NCI-H460 (cell line): ENCODE measurements around the gene GABARAPL1. TPM values are rescaled to one million over a fixed set of nuclear protein-coding genes. Genes with fewer than 3 reads are reported as not detected.
"Not testable (repeated sequence)": the region's sequence is repeated elsewhere in the genome, so short reads cannot be mapped to it uniquely, and the experiment has no call there.

Experiments
- DNase-seq: peaks from one replicate; pipeline ENCODE4 v3.0.0-alpha.2; 2016; ENCODE audit warnings: low read depth; ENCODE audit errors: extremely low read depth
- total RNA-seq: library from RNA; depleted of rRNA; stranded (reverse); fragments of >200 nt; shearing (Covaris generic); gene quantifications from 2 replicates; pipeline ENCODE4 v1.2.3, GENCODE V29; 2014

The GABARAPL1 gene
- total RNA-seq, 1 experiment from 2014 or later, result 42.7 TPM

GRCh38 chr12:10196210-10196609 is 16.5 kb upstream of the GABARAPL1 start:
- no peak for DNase-seq

- DNase-seq, result no peak
These were observed 14.8 kb upstream of the GABARAPL1 start for GRCh38 chr12:10197879-10198278.

GRCh38 chr12:10204495-10204894 is 8.2 kb upstream of the GABARAPL1 start:
- not testable (repeated sequence) for DNase-seq

- no peak for DNase-seq
These were observed 7.4 kb upstream of the GABARAPL1 start for GRCh38 chr12:10205220-10205807.

GRCh38 chr12:10207136-10207535 is 5.5 kb upstream of the GABARAPL1 start:
- no peak for DNase-seq

GRCh38 chr12:10210225-10210624 is 2.5 kb upstream of the GABARAPL1 start:
- no peak for DNase-seq

GRCh38 chr12:10211101-10211939 is 1.4 kb upstream of the GABARAPL1 start:
- no peak for DNase-seq

GRCh38 chr12:10211940-10212738 is 538 bp upstream of the GABARAPL1 start:
- DNase-seq, result peak; percentile 98

GRCh38 chr12:10213168-10214135 is 775 bp downstream of the GABARAPL1 start:
- DNase-seq, result peak; percentile 44

- no peak for DNase-seq
These were observed 1.6 kb downstream of the GABARAPL1 start for GRCh38 chr12:10214136-10214894.

- DNase-seq, result peak; percentile 33
These were observed 2.2 kb downstream of the GABARAPL1 start for GRCh38 chr12:10214895-10215267.

- DNase-seq, result no peak
These were observed 2.8 kb downstream of the GABARAPL1 start for GRCh38 chr12:10215436-10215835.

GRCh38 chr12:10215946-10216345 is 3.3 kb downstream of the GABARAPL1 start:
- DNase-seq, result not testable (repeated sequence)

- DNase-seq, result no peak
These were observed 5.3 kb downstream of the GABARAPL1 start for GRCh38 chr12:10218021-10218420.

- peak; percentile 30 for DNase-seq
These were observed 7.9 kb downstream of the GABARAPL1 start for GRCh38 chr12:10220398-10221077.

- DNase-seq, result no peak
These were observed 9.2 kb downstream of the GABARAPL1 start for GRCh38 chr12:10221846-10222245.

GRCh38 chr12:10223208-10223607 is 10.5 kb downstream of the GABARAPL1 start:
- DNase-seq, result no peak

- not testable (repeated sequence) for DNase-seq
These were observed 12.7 kb downstream of the GABARAPL1 start for GRCh38 chr12:10225426-10225825.

- no peak for DNase-seq
These were observed 13.4 kb downstream of the GABARAPL1 start for GRCh38 chr12:10226086-10226485.
